ENCODE data around the gene AFDN.

AFDN gene

GRCh38 chr6:167960579-167960978, 133.9 kb downstream of the AFDN start:
- Histone ChIP-seq H3K9me3 (ENCODE audit: severe bottlenecking) (no peaks in the 10 kb centered on the region), H3K4me1 (ENCODE audit: insufficient read depth, poor library complexity, severe bottlenecking) (no peaks in the 10 kb centered on the region), H3K27ac (ENCODE audit: poor library complexity, severe bottlenecking) (no peak overlapping the region), H3K36me3 (ENCODE audit: low read depth) (peaks cover 45% of the 10 kb centered on the region), H3K27me3 (ENCODE audit: insufficient read depth, poor library complexity, severe bottlenecking) (no peaks in the 10 kb centered on the region), H3K4me3 (ENCODE audit: severe bottlenecking) (no peak overlapping the region)
- TF ChIP-seq CTCF (IDR thresholded peaks at IDR 0.05; ENCODE audit: poor library complexity, severe bottlenecking), result no peak
- no peak for ATAC-seq (ENCODE audit: low read depth)
- DNase-seq (ENCODE audit: low spot score), result no peak

- no peak overlapping the region for H3K27ac ChIP-seq (ENCODE audit: poor library complexity, severe bottlenecking)
- no peak for ATAC-seq (ENCODE audit: low read depth)
- peaks cover 62% of the 10 kb centered on the region for H3K36me3 ChIP-seq (ENCODE audit: low read depth)
These were observed 136.0 kb downstream of the AFDN start for GRCh38 chr6:167962711-167963110.

DNA sequence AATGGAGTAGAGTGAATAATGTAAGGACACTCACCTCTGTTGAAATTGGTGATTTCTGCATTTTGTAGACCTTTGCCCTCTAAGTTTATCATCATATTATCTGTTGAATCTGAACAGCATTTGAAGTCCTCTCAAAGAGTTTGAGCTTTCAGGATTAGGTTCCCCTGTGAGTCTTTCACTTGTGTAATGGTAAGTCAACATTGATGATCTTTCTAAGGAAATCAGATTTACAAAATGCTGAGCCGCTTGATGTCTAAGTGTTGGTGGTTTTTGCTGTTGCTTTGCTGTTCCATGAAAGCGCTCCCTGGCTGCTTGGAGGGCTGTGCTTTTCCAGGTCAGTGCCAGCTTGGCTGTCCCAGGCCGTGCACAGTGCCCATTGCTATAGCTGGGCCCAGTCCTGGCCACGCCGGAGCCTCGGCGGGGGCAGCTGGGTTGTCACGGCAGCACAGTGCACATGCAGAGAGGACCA, 136.9 kb downstream of the AFDN start:
- H3K36me3 ChIP-seq (ENCODE audit: low read depth), result peaks cover 68% of the 10 kb centered on the region
- no peaks in the 10 kb centered on the region for H3K4me1 ChIP-seq (ENCODE audit: insufficient read depth, poor library complexity, severe bottlenecking)
- H3K27ac ChIP-seq (ENCODE audit: poor library complexity, severe bottlenecking), result no peak overlapping the region

More at GRCh38 chr6:167962711-167963110, 136.0 kb downstream of the AFDN start:
- Histone ChIP-seq H3K4me1 (ENCODE audit: insufficient read depth, poor library complexity, severe bottlenecking) (no peaks in the 10 kb centered on the region), H3K4me3 (ENCODE audit: severe bottlenecking) (no peak overlapping the region), H3K9me3 (ENCODE audit: severe bottlenecking) (no peaks in the 10 kb centered on the region), H3K27me3 (ENCODE audit: insufficient read depth, poor library complexity, severe bottlenecking) (no peaks in the 10 kb centered on the region)
- no peak for DNase-seq (ENCODE audit: low spot score)
- TF ChIP-seq CTCF (IDR thresholded peaks at IDR 0.05; ENCODE audit: poor library complexity, severe bottlenecking), result no peak

DNA sequence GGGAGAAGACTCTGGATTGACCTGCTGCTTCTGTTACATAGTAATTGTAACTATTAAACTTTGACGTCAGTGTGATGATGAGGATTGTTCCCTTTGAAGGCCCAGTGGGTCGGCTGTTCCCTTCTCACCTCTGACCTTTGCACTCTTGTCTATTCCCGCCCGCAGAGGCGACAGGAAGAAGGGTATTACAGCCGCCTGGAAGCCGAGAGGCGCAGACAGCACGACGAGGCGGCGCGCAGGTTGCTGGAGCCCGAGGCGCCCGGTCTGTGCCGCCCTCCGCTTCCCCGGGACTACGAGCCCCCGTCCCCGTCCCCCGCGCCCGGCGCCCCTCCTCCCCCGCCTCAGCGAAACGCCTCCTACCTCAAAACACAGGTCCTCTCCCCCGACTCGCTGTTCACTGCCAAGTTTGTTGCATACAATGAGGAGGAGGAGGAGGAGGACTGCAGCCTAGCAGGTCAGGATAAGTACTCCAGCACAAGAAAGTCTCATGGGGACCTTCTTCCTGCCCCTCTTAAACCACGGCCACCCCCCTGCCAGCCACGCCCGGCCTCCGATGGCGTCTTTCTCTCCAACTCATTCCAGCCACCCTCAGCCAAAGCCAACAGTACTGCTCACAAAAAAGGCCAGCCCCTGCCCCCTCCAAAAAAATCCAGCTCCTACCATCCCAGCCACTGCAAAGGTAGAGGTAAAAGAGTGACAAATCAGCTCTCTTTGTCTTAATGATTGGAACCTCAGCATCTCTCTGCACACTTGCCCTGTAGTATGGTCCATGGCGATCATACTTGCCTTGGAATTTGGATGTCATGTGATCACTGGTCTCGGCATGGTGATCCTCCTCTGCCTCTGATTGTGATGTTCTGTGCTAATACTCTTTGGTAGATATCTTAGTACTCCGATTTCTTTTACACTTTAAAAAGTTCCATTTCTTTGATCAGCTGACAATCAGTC, 139.2 kb downstream of the AFDN start:
- DNase-seq (ENCODE audit: low spot score), result no peak
- Histone ChIP-seq H3K27me3 (ENCODE audit: insufficient read depth, poor library complexity, severe bottlenecking) (no peaks in the 10 kb centered on the region), H3K36me3 (ENCODE audit: low read depth) (peaks cover 91% of the 10 kb centered on the region), H3K4me3 (ENCODE audit: severe bottlenecking) (no peak overlapping the region), H3K27ac (ENCODE audit: poor library complexity, severe bottlenecking) (no peak overlapping the region), H3K4me1 (ENCODE audit: insufficient read depth, poor library complexity, severe bottlenecking) (no peaks in the 10 kb centered on the region), H3K9me3 (ENCODE audit: severe bottlenecking) (no peaks in the 10 kb centered on the region)
- no peak for TF ChIP-seq CTCF (IDR thresholded peaks at IDR 0.05; ENCODE audit: poor library complexity, severe bottlenecking)
- no peak for ATAC-seq (ENCODE audit: low read depth)

More for the DNA sequence above, 136.9 kb downstream of the AFDN start:
- H3K4me3 ChIP-seq (ENCODE audit: severe bottlenecking), result no peak overlapping the region
- no peak for TF ChIP-seq CTCF (IDR thresholded peaks at IDR 0.05; ENCODE audit: poor library complexity, severe bottlenecking)
- no peaks in the 10 kb centered on the region for H3K9me3 ChIP-seq (ENCODE audit: severe bottlenecking)
- H3K27me3 ChIP-seq (ENCODE audit: insufficient read depth, poor library complexity, severe bottlenecking), result no peaks in the 10 kb centered on the region
- ATAC-seq (ENCODE audit: low read depth) (no peak), DNase-seq (ENCODE audit: low spot score) (no peak)

GRCh38 chr6:167966540-167966905, 139.8 kb downstream of the AFDN start:
- Histone ChIP-seq H3K4me3 (ENCODE audit: severe bottlenecking) (no peak overlapping the region), H3K4me1 (ENCODE audit: insufficient read depth, poor library complexity, severe bottlenecking) (no peaks in the 10 kb centered on the region), H3K36me3 (ENCODE audit: low read depth) (peaks cover 93% of the 10 kb centered on the region), H3K27ac (ENCODE audit: poor library complexity, severe bottlenecking) (no peak overlapping the region), H3K27me3 (ENCODE audit: insufficient read depth, poor library complexity, severe bottlenecking) (no peaks in the 10 kb centered on the region), H3K9me3 (ENCODE audit: severe bottlenecking) (no peaks in the 10 kb centered on the region)
- DNase-seq (ENCODE audit: low spot score) (no peak), ATAC-seq (ENCODE audit: low read depth) (no peak)
- no peak for TF ChIP-seq CTCF (IDR thresholded peaks at IDR 0.05; ENCODE audit: poor library complexity, severe bottlenecking)
